GM12891 (cell line): ENCODE measurements around the gene UNC5C.

ENCODE experiments used
- PAX5 ChIP-seq: IDR thresholded peaks from 2 replicates; pipeline ENCODE4 v1.6.1; 2011; ENCODE audit warnings: low read length, moderate library complexity, mild to moderate bottlenecking; ENCODE audit not compliant: insufficient read depth, severe bottlenecking
- POLR2A ChIP-seq: IDR thresholded peaks from 2 replicates; pipeline ENCODE4 v1.6.1; 2011; ENCODE audit warnings: low read depth, low read length, control low read depth
- POLR2AphosphoS5 ChIP-seq: IDR thresholded peaks from 2 replicates; pipeline ENCODE4 v1.6.1; 2011; ENCODE audit warnings: low read depth, low read length, control low read depth
- SPI1 ChIP-seq: IDR thresholded peaks from 2 replicates; pipeline ENCODE4 v1.6.1; 2011; ENCODE audit warnings: low read depth, low read length, control low read depth
- TAF1 ChIP-seq: IDR thresholded peaks from 2 replicates; pipeline ENCODE4 v1.6.1; 2011; ENCODE audit warnings: low read depth, low read length, control low read depth

DNA sequence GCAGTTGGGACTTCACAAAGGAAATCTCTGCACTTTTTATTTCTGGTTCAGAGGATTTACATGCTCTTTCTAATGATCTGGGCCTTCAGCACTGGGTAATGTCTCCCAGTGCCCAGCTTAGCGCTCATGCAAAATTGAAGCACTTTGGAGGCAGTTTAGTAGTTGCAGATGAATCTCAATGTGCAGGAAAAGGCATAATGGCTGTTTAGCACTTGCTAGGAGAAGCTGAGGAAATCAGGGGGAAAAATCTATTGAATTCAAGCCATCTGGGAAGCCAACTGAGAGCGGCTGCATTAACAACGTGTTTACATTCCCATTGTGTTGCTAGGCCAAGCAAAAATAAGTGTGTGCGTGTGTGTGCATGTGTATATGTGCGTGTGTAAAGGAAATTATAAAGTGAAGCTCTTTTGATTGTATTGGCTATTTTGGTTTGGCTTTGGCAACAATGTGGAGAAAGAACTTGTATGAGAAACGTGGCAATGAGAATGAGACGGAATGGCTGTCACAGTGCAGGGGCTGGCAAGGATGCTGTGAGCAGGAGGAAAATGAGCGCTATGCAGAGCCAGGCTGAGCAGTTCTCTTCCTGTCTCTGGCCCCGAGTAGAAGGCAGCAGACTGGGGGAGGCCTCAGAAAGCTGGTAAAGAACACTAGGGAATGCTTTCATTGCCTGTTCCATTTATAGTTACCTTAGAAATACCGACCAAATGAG, 231.5 kb downstream of the UNC5C start:
- no peak for TF ChIP-seq POLR2A
- TF ChIP-seq POLR2AphosphoS5, result no peak
- no peak for TF ChIP-seq SPI1
- TF ChIP-seq TAF1, result no peak
- no peak for TF ChIP-seq PAX5
